Measurements from ENCODE around the gene DENND1A.

Gene DENND1A

DNA sequence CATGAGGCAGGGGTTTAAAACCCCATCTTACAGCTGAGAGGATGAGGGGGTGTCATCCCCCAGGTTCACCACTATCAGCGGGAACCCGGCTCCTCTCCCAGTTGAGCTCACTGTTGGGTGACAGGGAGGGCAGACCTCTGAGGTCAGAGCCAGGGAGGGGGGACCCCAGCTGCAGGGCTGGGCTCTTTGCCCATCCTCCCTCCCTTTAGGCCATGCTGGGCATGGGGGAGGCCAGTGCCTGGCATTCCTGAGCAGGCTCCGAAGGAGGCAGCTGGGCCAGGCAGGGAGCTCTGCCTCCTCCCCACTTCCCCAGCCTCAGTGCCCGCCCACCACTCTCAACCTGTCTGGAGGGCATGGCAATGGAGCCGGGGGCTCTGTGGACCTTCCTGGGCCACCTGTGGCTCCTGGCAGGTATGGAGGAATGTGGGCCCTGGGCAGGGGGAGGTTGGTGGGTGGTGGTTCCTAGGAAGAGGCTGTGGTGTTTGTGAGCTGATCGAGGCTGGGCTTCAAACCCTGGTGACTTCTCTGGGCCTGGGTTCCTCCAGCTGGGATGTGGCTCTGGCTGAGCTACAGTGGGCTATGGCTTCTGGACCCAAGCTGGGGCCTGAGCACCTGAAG, 561.3 kb downstream of the DENND1A start:
- in situ Hi-C loops (cut with HindIII; ENCODE audit: low sequenced_read_pairs), result no loop called here

DNA sequence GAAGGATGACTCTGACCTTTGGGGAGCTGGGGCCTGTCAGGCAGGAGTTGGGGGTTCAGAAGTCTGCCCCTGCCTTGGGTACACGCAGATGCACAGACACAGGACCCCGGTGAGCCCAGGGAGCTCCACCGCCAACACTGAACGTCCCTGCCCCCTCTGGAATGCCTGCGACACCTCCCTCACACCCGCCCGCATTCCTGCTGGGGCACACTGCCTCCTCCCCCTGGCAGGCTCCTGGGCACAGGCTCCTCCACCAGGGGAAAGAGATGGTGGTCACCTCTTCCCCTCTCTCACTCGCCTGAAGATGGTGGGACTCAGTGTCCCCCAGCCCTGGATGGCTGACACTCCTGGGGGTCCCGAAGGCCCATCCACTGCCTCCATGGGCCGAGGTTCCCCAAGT, 561.9 kb downstream of the DENND1A start:
- in situ Hi-C loops (cut with HindIII; ENCODE audit: low sequenced_read_pairs), result no loop called here

DNA sequence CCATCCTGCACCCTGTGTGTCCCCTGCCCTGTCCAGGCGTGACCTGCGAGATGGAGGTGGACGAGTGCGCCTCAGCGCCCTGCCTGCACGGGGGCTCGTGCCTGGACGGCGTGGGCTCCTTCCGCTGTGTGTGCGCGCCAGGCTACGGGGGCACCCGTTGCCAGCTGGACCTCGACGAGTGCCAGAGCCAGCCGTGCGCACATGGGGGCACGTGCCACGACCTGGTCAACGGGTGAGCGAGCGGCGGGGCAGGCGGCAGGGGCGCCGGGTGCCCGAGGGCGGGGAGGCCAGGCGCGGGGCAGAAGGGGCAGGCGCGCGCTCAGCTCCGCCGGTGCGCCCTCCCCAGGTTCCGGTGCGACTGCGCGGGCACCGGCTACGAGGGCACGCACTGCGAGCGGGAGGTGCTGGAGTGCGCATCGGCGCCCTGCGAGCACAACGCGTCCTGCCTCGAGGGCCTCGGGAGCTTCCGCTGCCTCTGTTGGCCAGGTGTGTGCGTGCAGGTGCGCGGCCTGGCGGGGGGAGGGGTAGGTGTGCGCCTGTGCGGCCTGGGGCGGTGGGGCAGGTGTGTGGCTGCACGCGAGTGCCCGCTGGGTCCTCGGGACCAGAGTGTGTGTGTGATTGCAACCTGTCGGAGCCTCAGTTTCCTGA, 563.9 kb downstream of the DENND1A start:
- in situ Hi-C loops (cut with HindIII; ENCODE audit: low sequenced_read_pairs), result no loop called here

DNA sequence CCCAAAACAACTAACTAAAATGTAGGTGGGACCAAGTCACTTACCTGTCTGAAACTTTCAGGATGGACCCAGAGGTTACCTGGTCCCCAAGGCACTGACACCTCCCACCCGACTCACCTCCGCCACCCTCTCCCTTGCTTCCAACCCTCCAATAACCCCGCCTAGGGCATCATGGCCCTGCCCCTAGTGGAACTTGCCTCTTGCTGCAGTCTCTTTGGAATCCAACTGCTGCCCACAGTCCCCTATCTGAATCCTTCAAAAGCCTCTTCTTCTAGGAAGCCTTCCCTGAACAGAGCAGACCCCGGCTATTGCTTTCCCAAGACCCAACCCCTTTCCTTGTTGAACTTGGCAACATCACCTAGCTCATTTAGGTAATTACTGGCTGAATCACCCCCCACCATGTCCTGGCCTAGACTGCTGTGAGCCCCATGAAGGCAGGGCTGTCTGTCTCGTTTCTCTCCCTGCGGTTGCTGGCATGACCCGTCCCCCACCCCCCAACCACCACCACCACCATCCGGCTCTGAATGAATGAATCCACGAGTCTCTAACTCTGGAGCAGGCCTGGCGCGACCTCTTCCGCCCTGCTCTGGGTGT, 564.5 kb downstream of the DENND1A start:
- in situ Hi-C loops (cut with HindIII; ENCODE audit: low sequenced_read_pairs), result no loop called here

DNA sequence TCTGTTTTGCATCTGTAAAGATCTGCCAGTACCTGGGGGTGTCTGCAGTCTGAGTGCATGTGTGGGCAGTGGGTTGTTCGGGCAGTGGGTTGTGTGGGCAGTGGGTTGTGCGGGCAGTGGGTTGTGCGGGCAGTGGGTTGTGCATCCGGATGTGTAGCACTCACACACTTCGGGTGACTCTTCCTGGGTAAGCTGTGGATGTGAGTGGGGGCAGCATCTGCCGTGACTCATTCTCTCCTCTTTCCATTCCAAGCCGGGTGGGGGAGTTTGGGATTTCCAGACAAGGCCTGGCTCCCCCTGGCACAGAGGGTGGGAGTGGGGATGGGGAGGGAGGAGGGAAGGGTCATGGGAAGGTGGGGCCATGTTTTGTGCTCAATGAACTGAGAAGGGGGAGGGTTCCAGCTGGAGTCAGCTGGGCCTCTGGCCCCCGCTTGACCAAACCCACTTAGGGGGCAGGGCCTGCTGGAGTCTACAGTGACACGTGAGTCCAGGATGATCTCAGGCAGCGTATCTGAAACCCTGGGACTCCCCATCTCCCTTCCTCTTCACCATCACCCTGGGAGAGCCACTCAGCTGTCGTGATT, 565.6 kb downstream of the DENND1A start:
- in situ Hi-C loops (cut with HindIII; ENCODE audit: low sequenced_read_pairs), result no loop called here

DNA sequence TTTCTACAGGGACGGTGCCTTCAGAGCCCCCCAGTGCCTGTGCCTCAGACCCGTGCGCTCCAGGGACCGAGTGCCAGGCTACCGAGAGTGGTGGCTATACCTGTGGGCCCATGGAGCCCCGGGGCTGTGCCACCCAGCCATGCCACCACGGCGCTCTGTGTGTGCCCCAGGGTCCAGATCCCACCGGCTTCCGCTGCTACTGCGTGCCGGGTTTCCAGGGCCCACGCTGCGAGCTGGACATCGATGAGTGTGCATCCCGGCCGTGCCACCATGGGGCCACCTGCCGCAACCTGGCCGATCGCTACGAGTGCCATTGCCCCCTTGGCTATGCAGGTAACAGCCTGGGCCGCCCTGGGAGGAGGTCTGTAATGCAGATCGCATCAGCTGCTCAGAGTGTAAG, 567.1 kb downstream of the DENND1A start:
- in situ Hi-C loops (cut with HindIII; ENCODE audit: low sequenced_read_pairs), result no loop called here

DNA sequence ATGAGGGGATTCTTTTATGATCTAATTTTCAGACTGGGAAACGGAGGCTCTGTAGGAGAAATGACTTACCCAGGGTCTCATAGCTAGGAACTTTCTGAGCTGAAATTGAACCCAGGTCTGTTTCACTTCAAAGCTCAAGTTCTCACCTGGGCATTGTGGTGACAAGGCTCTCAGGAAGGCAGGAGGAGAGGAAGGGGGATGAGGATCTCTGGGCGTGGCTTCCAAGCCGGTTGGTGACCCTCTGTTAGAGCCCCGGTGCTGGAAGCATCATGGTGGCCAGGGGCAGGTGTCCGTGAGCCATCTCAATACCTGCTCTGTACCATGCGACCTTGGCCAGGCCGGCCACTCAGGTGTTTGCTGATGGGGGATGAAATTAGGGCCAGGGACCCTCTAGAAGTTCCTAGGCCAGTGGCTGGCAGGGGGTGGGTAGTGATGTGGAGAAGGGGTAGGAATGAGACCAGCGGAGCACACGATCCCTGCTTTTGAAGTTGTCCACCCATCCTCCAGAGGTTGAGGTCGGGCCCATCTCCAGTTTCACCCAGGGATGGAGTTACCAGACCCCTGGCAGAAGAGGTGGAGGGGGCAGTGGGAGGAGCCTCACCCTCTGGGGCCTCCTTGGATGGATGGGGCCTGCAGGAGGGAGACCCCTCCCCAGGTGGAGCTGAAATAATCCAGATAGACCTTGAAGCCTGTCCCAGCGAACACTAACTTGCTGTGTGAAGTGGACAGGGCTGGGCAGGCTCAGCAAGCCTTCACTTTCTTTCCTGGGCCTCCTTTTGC, 568.0 kb downstream of the DENND1A start:
- in situ Hi-C loops (cut with HindIII; ENCODE audit: low sequenced_read_pairs), result no loop called here

DNA sequence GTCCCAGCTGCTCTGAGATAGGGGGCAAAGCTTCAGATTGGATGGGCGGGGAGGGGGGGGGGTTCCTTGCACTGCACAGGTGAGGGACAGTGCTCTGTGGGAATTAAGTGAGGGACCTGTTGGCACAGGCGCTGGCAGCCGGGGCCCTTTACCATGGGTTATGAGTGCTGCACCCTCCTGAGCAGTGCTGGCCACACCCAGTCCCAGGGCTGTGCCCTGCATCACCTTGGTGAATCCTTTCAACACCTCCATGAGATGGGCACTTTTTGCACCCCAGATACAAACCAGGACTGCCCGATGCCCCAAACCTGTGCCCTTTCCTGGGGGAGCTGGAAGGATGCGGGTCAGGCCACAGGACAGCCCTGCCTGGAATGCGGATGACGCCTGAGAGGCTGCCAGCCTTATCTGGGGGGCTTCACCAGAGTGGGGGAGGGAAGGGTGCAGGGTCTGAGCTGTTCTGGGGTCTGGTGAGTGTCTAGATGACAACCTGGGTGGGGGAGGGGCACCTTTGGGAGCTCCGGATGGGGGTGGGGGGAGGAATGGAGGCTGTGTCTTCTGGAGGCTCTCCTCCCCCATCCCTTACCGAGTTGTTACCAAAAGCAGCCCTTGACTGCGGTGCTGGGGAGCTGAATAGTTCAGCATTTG, 568.7 kb downstream of the DENND1A start:
- in situ Hi-C loops (cut with HindIII; ENCODE audit: low sequenced_read_pairs), result no loop called here

DNA sequence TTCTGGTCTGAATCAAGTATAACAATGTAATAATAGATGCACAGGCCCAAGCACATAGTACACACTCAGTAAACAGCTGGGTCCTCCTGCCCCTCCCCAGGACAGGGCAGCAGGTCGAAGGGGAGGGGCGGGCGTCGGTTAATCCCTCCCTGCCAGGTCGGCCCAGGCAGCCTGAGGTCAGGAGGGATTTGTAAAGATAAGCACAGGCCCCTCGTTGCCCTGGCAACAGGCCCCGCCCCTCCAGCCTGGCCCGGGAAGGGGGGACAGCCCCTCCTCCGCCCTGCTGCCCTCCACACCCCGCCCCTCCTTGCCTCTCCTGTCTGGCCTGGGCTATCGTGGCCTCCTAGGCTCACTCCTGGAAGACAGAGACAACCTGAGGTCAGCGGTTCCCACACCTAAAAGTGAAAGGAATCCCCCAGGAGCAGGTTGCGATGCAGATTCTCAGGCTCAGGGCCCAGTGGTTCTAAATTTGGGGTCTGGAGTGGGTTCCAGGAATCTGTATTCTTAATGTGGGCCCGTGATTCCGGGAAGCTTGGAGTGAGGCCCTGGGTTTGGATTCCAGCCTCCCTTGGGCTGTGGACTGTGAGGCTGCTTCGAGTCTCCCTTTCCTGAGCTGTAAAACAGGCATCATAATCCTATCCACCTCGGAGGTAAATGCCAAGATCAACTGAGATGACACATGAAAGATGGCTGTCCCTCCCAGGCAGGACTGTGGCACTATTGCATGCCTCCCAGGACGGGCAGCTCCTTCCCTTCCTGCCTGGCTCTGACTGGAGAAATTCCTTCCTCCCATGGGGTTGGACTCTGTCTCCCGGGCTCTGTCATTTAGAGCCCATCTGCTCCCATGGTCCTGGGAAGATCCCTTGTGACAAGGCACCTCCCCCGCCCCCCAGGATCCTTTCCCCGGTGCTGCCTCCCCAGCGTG, 569.5 kb downstream of the DENND1A start:
- in situ Hi-C loops (cut with HindIII; ENCODE audit: low sequenced_read_pairs), result no loop called here

DNA sequence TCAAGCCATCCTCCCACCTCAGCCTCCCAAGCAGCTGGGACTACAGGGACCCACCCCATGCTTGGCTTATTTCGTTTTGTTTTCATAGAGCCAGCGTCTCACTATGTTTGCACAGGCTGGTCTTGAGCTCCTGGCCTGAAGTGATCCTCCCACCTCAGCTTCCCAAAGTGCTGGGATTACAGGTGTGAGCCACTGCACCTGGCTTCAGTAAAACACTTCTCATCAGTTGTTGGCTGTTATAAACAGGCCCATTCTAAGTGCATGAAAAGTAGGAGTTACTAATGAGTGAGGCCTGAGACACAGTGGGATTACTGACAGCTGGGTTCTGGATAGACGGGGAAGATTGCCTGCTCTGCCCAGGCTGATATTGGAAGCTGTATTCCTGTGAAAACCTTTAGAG, 570.4 kb downstream of the DENND1A start:
- in situ Hi-C loops (cut with HindIII; ENCODE audit: low sequenced_read_pairs), result no loop called here

DNA sequence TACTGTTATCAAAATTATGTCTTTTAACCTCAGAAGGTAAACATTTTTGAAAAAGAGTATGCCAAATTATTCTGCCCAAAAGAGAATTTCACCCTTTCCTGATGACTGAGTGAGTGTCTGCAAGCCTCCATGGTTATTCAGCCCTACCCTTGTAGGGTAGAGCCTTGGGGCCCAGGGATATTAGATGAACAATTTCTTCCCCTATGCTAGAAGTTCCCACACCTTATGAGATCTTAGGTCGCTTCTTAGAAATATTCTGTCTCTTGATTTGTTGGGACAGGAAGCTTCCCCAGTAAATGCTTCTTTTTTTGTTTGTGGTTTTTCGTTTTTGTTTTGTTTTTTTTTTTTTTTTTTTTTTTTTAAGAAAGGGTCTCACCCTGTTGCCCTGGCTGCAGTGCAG, 570.8 kb downstream of the DENND1A start:
- in situ Hi-C loops (cut with HindIII; ENCODE audit: low sequenced_read_pairs), result no loop called here

DNA sequence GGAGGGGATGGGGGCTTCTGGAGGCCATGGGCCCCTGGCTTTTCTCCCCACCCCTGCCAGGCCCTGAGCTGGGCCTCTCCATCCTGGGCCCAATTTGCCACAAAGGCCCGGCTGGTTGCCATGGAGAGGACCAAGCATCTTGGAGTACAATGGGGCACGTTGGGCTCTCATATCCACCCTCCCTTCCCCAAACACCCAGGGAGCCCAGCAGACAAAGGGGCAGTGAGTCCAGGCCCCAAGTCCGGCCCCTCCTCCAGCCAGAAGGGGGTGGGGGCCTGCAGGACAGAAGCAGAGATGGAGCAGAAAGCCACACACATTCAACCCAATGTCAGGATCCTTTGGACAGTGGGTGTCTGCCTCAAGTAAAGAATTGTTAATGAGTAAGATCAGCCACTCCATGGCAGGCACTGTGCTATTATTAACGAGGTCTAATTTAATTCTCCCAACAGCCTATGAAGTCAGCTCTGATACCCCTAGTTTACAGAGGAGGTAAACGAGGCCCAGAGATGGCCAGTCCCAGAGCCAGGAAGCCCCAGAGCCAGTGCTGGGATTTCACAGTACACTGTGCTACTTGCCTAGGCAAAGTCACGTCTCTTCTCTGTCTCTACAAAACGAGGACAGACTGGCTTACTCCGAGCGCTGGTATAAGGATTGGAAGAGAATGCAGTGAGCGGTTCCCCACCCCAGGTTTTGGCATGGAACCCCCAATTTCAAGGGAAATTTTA, 571.6 kb downstream of the DENND1A start:
- in situ Hi-C loops (cut with HindIII; ENCODE audit: low sequenced_read_pairs), result no loop called here

DNA sequence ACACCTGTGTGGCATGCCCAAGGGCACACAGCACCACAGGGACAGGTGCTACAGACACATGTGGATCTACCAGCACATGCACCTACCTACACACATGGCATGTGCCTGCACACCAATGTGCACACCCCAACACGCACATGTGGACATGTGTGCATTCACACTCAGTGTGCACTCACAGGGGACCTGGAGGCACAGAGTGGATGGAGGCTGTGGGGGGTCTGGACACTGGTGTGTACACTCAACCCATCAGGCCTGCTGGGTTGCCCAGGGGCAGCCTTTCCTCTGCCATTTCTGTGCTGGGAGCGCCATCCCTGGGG, 572.2 kb downstream of the DENND1A start:
- in situ Hi-C loops (cut with HindIII; ENCODE audit: low sequenced_read_pairs), result no loop called here

DNA sequence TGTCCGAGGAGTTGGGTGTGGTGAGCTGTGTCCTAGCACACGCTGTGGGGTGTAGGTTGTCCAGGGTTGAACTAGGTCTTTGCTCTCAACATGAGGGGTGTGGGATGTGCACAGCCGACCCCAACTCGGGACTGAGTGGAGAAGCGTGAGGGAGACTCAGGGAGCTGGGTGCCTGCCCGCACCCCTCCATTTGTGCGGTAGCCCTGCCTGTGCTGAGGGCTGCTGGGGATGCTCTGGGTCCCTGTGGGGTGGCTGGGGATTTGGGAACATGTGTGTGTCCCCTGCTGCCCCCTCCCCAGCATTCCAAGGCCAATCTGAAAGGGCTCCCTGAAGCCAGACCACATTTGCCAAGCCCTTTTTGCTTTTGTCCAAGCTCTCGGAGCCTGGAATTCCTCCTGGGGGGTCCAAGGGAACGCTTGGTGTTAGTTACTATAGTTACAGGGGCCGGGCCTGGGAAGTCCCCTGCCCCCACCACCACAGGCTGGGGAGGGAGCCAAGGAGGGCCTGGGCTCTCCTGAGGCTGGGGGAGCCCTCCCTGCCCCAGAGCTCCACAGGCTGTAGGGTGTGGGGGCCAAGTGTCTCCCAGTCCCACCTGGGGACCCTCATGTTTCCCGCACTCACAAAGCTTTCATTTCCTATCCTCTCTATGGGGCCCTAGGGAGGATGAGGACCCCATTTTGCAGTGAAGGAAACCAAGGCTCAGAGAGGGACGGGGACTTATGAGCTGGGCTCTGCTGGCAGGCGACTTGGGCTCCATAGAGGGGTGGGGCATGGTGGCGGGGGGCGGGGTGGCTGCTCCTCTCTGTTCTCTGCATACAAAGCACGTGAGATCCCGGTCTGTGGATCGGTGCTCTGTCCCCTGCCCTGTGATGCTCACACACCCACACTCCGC, 572.8 kb downstream of the DENND1A start:
- in situ Hi-C loops (cut with HindIII; ENCODE audit: low sequenced_read_pairs), result no loop called here

DNA sequence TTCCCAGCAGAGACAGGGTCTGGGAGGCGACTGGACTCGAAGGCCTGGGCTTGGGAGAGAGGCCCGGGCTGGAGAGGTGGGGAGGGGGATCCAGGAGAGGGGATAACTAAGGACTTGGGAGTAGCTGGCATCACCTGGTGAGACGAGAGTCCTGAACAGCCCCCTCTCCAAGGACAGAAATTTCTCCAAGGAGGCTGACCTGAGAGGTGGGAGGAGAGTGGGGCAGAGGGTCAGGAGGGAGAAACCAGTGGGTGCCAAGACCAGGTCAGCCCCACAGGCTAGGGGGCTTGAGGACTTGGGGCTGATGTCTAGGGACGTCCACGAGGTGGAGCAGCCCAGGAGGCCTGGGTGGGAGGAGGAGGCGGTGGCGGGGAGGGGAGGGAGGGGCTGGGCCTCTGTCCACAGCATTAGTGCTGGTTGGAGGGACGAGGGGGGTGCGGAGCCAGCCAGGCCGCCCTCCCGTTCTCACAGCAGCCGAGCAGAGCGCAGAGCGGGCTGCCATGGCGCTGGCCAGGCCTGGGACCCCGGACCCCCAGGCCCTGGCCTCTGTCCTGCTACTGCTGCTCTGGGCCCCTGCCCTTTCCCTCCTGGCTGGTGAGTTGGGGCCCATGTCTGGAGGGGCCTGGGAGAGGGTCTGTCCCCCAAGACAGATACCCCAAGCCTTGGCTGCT, 574.0 kb downstream of the DENND1A start, which contains the start of gene CRB2:
CRB2 (plus strand) TSS at position 437 of the 671 bp plus-strand sequence; CDS start at position 501, 64 bp downstream.
- in situ Hi-C loops (cut with HindIII; ENCODE audit: low sequenced_read_pairs), result no loop called here

DNA sequence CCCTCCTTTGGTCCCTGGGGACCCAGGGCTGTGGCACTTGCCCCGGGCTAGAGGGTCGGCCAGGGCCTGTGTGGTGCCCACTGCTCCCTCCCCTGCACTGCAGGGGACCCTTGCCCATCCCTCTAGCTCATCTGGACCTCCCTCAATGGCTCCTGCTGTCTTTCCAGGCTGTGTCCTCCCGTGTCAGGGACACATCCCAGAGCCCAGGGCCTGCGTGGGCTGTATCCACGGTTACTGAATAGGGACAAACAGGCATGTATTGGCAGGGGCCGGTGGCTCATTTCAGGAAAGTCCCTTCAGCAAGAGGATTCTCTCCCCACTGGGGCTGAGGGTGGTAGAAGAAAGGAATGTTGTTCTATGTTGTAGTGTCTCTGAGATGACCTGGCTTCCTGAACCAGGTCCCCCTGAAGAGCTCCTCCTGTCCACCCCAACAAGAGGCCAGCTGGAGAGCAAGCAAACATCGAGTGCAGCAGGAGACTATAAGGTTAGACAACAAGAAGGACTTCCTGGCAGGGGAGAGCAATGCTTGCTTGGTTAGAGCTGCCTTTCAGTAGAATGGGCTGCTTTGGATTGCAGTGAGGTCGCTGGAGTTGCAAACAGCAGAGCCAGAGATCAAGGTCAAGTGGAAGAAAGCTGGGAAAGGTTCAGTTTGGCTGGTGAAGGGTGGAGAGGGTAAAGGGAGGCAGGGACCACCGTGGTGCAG, 575.0 kb downstream of the DENND1A start:
- in situ Hi-C loops (cut with HindIII; ENCODE audit: low sequenced_read_pairs), result no loop called here

DNA sequence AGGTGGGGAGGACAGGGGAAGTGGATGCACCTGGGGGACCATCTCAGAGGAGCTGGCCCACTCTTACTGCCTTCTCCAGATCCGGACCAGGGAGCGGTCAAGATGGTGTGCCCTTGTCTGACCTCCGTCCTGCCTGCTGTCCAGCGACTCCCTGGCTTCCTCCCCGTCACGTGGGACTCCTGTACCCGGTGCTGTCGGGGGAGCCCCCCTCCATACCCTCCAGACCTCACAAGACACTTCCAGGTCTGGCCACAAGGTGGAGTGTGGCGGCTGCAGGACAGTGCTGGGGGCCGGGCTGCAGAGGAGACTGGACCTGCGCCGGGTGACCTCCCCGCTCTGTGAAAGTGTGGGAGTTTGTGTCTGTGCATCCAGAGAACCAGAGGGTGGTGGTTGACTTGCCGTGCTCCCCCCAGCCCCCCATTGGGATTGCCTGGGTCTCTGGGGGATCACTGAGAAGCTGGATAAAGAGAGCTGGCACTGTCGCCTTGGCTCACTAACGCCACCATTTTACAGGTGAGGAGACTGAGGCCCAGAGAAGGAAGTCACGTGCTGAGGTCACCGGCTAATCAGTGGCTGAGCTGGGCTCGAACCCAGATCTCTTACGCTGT, 575.8 kb downstream of the DENND1A start:
- in situ Hi-C loops (cut with HindIII; ENCODE audit: low sequenced_read_pairs), result no loop called here

Measured in DLD1 (cell line).